ENCODE results near the gene USH2A. TPM values are rescaled to one million over a fixed set of nuclear protein-coding genes. Genes with fewer than 3 reads are reported as not detected.

USH2A gene
- total RNA-seq, 2 donors from 2014 or later: 1.7 to 3.9 TPM

DNA sequence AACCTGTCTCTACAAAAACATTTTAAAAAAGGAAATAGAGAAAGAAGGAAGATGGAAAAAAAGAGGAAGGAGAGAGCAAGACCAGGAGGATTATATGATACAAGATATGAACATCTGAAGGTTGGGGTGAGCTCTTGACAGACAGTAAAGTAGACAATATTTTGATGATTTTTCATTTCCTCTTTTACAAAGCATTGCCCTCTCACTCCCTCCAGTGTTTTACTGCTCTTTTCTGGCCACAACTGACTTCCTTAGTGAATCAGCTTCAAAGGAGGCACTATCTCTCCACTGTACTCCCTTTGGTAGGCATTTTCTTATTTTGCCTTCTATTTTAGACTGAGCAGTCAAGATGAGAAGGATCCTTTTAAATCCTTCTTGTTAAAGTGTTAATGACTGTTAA is 559.5 kb downstream of the USH2A start:
- no peak for DNase-seq
- ATAC-seq: no peak
- intact Hi-C loops (cut with DNase I): no loop called here

DNA sequence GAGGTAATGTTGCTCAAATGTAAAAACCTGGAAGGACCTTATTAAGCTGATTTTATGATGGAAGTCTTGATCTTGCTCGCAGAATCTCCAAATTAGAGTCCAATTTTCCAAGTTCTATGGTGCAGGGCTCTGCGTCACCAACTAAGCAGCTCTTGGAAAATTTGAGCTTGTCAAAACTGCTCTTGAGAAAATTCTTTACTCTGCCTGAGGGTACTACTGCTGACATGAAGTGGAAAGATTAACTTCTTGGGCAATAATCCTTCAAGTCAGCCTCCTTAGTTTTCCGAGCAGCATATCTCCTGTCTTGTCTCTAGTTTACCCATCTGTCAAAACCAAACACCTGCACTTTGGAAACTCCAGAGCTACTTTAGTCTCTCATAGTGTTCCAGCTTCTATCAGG is 562.4 kb downstream of the USH2A start:
- intact Hi-C loops (cut with DNase I): no loop called here
- DNase-seq (no peak), ATAC-seq (no peak)

DNA sequence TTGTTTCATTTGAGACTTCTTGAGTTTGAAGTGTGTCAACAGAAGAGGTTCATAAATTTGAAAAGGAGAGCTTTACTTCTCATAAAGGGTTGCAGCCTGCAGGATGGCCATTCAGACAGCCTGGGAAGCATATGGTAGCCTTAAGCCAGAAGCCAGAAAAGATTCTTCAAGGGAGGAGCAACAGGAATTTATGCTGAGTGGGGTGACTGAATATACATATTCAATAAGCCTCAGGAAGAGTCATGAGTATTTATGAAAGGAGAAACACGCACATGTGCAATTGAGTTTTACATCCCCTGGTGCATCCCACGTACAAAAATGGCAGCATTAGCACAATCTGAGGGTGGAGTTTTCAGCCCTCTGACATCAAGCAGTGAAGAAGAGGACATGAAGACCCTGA is 565.9 kb downstream of the USH2A start:
- DNase-seq: no peak
- intact Hi-C loops (cut with DNase I): no loop called here
- no peak for ATAC-seq

DNA sequence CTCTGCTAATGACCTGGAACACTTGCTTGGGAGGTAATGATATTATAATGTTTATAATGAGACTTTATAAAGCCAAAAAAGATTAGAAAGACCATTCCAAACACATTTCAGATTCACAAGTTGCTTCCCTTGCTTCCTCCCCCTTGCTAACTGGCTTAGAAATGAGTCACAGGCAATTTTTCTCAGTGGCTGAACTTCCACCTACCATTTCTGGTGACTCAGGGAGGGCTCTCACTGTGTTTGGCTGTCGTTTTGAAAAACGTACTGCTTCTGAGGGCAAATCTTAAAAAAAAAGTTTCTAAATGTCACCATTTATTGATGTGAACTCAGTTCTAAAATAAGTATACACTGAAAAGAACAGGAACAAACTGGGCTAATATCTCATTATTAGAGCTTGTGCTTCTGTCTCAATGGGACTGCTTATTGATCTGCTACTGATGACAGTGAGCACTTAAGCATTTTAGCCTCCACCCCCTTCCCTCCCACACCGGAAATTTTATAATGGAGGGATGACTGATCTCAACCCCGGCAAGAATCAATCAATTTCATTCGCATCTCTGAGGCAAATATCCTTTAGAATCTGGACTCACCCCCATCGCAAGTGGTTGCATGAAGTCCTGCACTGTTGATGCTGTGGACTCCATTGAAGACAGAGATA is 577.9 kb downstream of the USH2A start:
- DNase-seq (no peak), ATAC-seq (no peak)
- intact Hi-C loops (cut with DNase I): no loop called here

DNA sequence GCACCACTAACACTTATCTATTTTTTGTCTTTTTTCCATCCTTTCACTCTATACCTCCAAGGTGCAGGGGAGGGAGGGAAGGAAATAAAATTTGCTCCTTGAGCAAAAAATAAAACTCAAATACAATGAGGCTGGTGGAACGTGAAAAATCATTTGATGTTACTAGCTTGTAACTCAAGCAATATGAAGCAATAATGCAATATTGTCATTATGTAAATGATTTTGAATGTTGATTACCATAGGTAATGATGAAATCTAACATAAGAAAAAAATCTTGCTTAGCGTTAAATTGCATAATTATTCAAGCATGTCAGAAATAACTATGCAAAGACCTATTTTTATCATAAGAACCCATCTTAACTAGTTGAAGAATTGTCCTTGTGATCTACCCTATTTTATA is 578.5 kb downstream of the USH2A start:
- intact Hi-C loops (cut with DNase I): no loop called here
- DNase-seq: no peak
- ATAC-seq: no peak

DNA sequence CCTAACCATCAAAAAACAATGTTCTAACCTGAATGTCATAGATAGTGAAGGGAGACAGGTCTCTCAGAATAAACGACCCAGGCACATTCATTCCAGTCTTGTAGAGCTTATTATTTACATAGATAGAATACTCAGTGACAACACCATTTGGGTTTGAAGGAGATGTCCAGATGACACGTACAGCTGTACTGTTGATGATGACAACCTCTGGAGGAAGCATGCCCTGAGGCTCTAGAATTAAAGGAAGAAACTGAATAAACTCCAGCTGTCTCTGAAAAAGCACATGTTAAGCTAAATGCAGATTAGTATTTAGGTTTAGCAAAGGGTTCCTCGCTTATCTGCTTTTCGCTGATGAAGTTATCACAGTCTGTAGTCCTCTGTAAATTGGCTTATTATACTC is 579.0 kb downstream of the USH2A start:
- DNase-seq (no peak), ATAC-seq (no peak)
- intact Hi-C loops (cut with DNase I): no loop called here

DNA sequence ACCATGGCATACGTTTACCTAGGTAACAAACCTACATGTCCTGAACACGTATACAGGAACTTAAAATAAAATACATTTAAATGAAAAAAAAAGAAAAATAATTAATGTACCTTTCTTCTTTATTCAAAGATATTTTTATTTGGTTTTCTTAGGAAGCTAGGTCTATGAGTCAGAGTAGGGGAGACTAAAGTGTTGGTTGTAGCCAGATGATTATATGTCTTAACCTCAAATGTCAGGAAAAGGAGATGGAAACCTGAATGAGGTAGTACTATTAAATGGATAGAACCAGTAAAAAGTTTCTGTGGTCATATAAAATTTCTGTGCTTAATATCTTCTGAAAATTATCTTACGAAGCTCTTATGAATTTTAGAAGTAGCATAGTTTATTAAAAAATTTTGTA is 580.3 kb downstream of the USH2A start:
- intact Hi-C loops (cut with DNase I): no loop called here
- ATAC-seq (no peak), DNase-seq (no peak)

DNA sequence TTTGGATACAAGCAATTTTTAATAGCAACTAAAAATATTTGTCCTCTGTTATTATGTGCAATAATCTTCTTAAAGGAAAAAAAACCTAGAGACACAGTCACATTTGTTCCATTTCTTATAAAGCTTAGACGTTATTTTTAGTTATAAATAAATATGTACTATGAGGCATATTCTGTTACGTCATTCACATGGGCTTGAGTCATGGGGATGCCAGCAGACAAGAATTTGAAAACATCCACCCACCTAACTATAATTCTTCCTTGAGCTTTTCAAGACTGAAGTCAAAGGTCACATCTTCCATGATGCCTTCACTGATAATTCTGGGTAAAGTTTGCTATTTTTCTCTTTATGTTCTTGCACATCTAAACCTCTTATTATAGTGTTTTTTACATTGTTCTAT is 587.3 kb downstream of the USH2A start:
- intact Hi-C loops (cut with DNase I): no loop called here
- ATAC-seq: no peak
- no peak for DNase-seq

DNA sequence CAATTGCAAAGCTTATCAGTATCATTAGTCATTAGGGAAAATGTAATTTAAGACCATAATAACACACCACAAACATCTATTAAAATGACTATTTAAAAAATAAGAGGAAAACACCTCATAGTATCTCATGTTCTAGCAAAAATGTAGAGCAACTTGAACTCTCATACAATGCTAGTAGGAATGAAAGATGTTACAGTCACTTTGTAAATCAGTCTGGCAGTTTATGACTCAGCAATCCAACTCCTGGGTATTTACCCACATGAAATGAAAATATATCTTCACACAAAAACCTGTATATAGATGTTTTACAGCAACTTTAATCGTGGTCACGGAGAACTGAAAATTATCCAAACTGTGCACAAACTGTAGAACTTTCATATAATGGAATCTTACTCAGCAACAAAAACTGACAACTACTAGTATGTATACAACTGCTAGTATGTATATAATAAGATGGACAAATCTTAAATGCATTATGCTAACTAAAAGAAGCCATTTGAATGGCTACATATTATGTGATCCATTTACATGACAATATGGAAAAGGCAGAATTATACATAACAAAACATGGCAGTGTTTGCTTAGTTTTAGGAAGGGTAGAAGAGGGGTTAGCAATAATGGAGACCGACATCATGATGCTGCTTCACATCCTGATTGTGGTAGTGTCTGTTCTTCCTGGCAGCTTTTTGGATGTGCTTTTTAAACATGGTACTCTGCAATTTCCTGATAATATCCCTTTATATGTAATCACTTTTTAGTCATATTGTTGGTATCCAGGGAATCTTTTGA is 589.1 kb downstream of the USH2A start:
- intact Hi-C loops (cut with DNase I): no loop called here
- ATAC-seq (no peak), DNase-seq (no peak)

DNA sequence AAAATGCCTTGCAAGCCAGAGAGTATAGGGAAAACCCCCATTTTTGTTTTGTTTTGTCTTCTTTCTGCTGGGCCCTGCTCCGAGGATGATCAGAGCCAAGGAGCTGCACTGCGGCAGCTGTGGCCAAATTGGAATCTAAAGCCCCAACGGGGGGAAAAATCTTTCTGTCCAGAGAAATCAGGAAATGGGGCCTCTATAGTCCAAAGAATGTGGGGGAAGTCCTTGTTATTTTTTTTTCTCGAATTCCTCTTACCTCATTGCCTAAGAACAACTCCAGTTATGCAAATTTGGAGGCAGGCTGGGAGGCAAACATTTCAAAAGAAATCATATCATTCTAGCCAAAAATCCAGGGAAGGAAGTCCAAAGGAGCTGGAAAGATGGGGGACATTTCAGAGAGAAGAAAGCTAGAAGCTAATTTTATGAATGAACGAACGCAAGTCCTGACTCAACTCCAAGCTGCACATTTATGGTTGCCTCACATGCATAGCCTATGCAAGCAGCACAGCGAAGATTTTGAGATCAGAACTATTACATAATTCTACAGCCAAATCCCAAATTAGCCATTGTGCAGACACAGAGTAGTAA is 592.9 kb downstream of the USH2A start:
- intact Hi-C loops (cut with DNase I): no loop called here
- DNase-seq: no peak
- ATAC-seq: no peak

DNA sequence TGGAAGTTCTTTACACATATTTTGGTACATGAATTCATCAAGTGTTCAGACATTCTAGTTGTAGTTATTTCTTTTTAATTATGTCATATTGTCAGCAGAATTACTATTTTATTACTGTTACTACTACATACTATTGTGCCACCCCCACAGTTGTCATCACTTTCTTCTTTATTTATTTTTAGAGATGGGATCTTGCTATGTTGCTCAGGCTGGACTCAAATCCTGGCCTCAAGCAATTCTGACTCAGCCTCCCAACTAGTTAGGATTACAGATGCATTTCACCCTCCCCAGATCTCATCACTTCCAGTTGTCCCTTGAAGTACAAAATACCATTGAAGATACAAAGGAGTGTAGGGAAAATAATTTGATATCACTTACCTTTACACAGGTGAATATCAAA is 598.2 kb downstream of the USH2A start:
- intact Hi-C loops (cut with DNase I): no loop called here

DNA sequence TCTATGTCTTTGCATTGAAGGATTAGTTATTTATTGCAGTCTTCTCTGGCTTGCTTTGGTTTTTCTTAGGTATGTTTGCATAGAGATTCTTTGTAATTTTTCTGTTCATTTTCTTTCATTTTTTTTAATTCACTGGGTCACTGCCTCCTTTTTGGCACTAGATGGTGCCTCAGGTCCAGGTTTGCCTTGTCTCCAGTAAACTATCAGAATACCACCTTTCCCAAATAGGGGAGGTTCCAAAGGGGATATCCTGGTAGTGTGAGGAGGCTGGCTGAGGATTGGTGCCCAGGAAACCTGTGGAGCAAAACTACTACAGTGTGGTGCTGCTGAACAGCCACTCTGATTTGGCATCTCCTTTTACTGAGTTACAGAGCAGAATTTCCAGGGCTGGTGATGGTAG is 599.0 kb downstream of the USH2A start:
- ATAC-seq (no peak), DNase-seq (no peak)
- intact Hi-C loops (cut with DNase I): no loop called here

More for the DNA sequence above, 598.2 kb downstream of the USH2A start:
- DNase-seq (no peak), ATAC-seq (no peak)

DNA sequence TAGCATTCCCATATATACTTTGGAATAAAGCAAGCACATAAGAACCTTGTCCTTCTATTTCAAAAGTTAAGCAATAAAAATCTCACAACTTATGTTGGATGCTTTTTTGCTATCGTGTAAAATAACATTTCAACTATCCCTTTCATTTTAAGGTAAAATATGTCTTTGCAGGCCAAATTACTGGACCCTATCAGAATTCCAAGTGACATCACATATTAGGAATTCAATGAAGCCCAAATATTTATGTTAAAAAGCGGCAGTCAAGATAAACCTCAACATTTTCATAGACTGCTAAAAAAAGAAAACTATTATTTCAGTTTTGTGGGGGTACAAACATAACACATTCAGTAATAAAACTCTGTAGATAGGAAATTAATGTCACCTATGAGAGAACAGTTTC is 604.1 kb downstream of the USH2A start:
- DNase-seq: no peak
- ATAC-seq: no peak
- intact Hi-C loops (cut with DNase I): no loop called here

DNA sequence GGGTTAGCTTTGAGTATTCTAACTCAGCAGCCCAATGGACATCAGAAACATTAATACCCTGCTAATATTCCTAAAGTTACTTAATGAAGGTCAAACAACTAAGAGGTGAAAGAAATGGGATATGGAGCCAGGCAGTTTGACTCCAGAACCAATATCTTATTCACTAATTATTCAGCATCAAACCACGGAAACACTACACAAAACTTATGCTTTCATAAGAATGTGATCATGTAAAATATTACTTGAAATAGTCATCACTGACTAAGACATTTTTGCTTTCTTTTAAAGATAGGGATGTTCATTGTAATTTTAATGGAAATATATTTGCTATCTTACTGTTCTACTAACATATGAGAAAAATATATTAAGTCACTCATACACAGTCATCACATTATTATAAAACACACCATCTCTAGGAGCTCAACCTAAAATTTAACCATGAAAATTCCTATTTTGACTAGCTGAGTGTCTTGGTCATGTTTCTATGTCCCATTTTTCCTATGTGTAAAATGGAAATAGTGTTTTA is 615.3 kb downstream of the USH2A start:
- intact Hi-C loops (cut with DNase I): no loop called here
- ATAC-seq: no peak

DNA sequence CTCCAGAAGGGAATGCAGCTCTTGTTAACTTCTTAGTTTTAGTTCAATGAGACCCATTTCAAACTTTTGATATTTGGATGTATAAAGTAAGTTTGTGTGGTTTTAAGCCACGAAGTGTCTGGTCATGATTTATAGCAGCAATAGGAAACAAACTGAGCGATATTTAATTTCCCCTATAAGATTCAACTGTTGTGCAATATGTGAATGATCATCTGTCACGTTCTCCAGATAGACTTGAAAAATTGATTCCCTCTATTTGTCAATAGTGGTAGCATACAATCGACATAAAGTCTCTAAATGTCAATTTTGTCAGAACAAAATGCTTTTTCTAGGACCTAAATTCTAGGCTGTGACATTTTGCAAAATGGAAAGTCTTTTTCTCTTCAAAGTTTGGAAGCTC is 616.0 kb downstream of the USH2A start:
- ATAC-seq: no peak
- DNase-seq: no peak
- intact Hi-C loops (cut with DNase I): no loop called here

More for the DNA sequence above, 615.3 kb downstream of the USH2A start:
- no peak for DNase-seq

DNA sequence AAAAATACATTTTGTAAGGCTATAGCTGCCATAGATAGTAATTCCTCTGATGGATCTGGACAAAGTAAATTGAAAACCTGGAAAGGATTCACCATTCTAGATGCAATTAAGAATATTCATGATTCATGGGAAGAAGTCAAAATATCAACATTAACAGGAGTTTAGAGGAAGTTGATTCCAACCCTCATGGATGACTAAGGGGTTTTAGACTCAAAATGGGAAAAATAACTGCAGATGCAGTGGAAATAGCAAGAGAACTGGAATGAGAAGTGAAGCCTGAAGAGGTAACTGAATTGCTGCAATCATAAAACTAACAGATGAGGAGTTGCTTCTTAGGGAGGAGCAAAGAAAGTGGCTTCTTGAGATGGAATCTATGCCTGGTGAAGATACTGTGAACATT is 625.4 kb downstream of the USH2A start:
- intact Hi-C loops (cut with DNase I): no loop called here
- no peak for DNase-seq
- no peak for ATAC-seq

DNA sequence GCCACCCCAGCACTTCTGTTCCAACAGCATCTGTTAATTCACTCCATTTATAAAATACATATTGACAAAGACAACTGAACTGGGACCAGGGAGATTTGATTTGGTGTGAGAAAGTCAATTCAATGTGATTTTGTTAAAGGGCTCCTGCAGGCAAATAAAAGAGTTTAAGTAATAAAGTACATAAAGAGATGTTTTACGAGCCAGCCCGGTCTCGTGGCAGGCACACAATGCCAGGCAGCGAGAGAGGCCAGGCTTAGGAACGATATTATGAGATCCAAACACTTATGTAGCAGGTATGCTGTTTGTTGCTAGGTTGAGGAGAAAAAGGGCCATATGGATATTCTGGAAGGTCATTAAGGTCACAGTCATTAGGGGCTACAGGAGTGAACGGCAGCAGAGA is 629.1 kb downstream of the USH2A start:
- DNase-seq: no peak
- no peak for ATAC-seq
- intact Hi-C loops (cut with DNase I): no loop called here

DNA sequence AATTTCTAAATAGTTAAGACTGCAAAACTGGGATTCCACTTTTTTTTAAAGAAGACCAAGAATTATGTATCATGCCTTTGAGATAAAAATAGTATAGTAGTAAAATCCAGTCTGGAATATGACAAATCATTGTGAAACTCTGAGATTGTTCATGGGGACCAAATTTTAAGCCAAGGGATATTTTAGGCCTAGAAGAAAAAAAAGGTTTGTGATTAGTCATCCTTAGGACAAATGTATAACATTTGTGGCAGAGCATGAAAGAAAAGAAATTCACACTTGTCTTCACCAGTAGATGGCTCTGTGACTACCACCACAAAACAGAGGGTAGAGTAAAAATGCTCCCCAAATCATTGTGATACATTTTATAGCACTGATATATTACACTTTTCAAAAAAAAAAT is 630.1 kb downstream of the USH2A start:
- no peak for ATAC-seq
- no peak for DNase-seq
- intact Hi-C loops (cut with DNase I): no loop called here

DNA sequence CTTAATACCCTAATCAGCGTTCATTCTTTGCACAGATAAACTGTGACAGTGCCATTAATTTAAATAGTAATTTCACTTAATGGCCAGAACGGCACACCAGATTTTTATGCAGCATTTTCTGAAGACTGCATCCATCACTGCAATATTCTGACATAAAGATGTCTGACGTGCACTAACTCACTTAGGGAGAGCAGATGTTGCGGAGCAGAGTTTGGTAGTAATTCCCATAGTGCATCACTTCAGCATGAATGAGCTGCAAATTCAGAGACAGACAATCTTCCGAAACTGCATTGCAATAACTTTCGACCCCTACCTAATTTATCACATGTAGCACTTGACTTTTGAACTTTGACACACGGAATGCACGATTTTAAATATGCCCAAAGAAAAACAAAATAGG is 630.8 kb downstream of the USH2A start:
- ATAC-seq: no peak
- intact Hi-C loops (cut with DNase I): no loop called here
- no peak for DNase-seq

DNA sequence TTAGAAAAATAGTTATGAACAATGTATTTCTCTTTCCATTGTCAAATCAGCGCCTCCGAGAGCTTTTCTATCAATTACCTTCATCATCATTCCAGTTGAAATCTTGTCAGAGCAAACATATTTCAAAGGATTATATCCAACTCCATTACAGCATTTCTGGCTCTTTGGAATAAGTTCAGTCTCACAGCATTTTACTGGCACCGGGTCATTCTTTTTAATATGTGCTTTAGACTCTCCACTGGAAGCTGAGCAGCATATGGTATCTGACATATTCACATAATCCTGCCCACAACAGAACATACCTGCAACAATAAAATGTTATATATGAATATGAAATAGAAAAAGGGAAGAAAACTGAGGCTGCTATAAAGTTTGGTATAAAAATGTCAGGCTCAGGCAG is 633.3 kb downstream of the USH2A start:
- intact Hi-C loops (cut with DNase I): no loop called here
- no peak for ATAC-seq
- DNase-seq: no peak

DNA sequence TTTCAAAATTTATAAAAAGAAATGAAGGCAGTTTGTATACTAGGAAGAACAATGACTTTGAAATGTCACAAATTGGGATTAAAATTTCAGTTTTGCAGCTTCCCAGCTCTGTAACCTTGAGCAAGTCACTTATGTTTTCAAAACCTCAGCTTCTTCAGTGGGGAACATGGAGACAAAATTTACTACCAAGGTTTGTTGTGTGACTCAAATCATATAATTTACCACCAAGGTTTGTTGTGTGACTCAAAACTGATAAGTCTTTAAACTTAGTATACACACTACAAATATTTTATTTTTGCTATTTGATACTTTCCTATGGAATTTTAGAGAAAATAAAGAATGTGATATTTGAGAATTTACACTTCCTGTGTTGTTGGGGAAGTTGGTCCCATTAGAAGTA is 636.3 kb downstream of the USH2A start:
- no peak for ATAC-seq
- no peak for DNase-seq
- intact Hi-C loops (cut with DNase I): no loop called here
